ENCODE results near the gene TNP2. TPM values are rescaled to one million over a fixed set of nuclear protein-coding genes. Genes with fewer than 3 reads are reported as not detected.

TNP2 gene
- total RNA-seq, 4 donors from 2014 or later, result not detected

GRCh38 chr16:11257131-11257938 lies 11.8 kb downstream of the TNP2 start:
- Histone ChIP-seq H3K4me3 (peak overlapping the region; percentile 70 to 94 (median 84)), H3K27ac (peak overlapping the region; percentile 94 to 99 (median 96)), H3K36me3 (no peaks in the 10 kb centered on the region), H3K4me1 (peaks cover 15 to 16% of the 10 kb centered on the region in 2 donors), H3K9me3 (no peaks in the 10 kb centered on the region), H3K27me3 (no peaks in the 10 kb centered on the region)
- intact Hi-C loops (cut with DNase I; ENCODE audit: low total_unique reads) (loop anchor here (1.0 to 10.0 kb wide), 5 partner anchors 87 to 513 kb away; partner anchors contain the start of genes NUBP1 and RMI2), in situ Hi-C loops (cut with MboI; ENCODE audit: low sequenced_read_pairs in 4 of 4) (no loop called here)
- TF ChIP-seq POLR2A (IDR thresholded peaks at IDR 0.05) (no peak), CTCF (IDR thresholded peaks at IDR 0.05 in 4 of 5, conservative IDR thresholded peaks at IDR 0.05 in 1 of 5) (peak; percentile 49 to 84 (median 76))
- peak; percentile 68 to 71 for ATAC-seq
- DNase-seq, result peak; percentile 69 to 81

- in situ Hi-C loops (cut with MboI; ENCODE audit: low sequenced_read_pairs in 4 of 4), result no loop called here
- intact Hi-C loops (cut with DNase I; ENCODE audit: low total_unique reads), result loop anchor here (1.0 to 10.0 kb wide), 5 partner anchors 88 to 512 kb away; partner anchors contain the start of genes NUBP1 and RMI2
- H3K4me1 ChIP-seq, result peaks cover 15 to 16% of the 10 kb centered on the region in 2 donors
These were observed 12.4 kb downstream of the TNP2 start for GRCh38 chr16:11256661-11257130.

GRCh38 chr16:11255737-11256660 lies 13.1 kb downstream of the TNP2 start, which contains the start of gene SOCS1:
Gene SOCS1, minus strand, starts transcription at chr16:11256204. Its CDS starts 726 bp downstream, at chr16:11255478.
- DNase-seq, result peak; percentile 72 to 75
- peaks cover 15 to 16% of the 10 kb centered on the region in 2 donors for H3K4me1 ChIP-seq
- no peaks in the 10 kb centered on the region for H3K27me3 ChIP-seq
- ATAC-seq, result peak; percentile 80
- in situ Hi-C loops (cut with MboI; ENCODE audit: low sequenced_read_pairs in 4 of 4), result no loop called here
- intact Hi-C loops (cut with DNase I; ENCODE audit: low total_unique reads), result loop anchor here (2.0 to 10.0 kb wide), 5 partner anchors 31 to 511 kb away; partner anchors contain the start of genes NUBP1 and RMI2
- H3K36me3 ChIP-seq, result no peaks in the 10 kb centered on the region
- peak within 1 kb of the TSS; percentile 70 to 94 (median 84) for H3K4me3 ChIP-seq
- TF ChIP-seq CTCF (IDR thresholded peaks at IDR 0.05 in 4 of 5, conservative IDR thresholded peaks at IDR 0.05 in 1 of 5), result peak; percentile 68 to 99 (median 99)
- TF ChIP-seq POLR2A (IDR thresholded peaks at IDR 0.05), result peak; percentile 98 to 100
- peak within 1 kb of the TSS; percentile 94 to 99 (median 96) for H3K27ac ChIP-seq
- H3K9me3 ChIP-seq, result no peaks in the 10 kb centered on the region

More at GRCh38 chr16:11256661-11257130, 12.4 kb downstream of the TNP2 start:
- H3K4me3 ChIP-seq, result peak overlapping the region; percentile 70 to 94 (median 84)
- peak; percentile 35 to 42 for DNase-seq
- ATAC-seq, result peak; percentile 19 to 31
- TF ChIP-seq CTCF (IDR thresholded peaks at IDR 0.05 in 4 of 5, conservative IDR thresholded peaks at IDR 0.05 in 1 of 5) (no peak), POLR2A (IDR thresholded peaks at IDR 0.05) (no peak)
- H3K36me3 ChIP-seq, result no peaks in the 10 kb centered on the region
- H3K27ac ChIP-seq, result peak overlapping the region; percentile 94 to 99 (median 96)
- no peaks in the 10 kb centered on the region for H3K9me3 ChIP-seq
- H3K27me3 ChIP-seq, result no peaks in the 10 kb centered on the region
